Measurements from ENCODE around the gene IRF2.
"Not testable (repeated sequence)": the region's sequence is repeated elsewhere in the genome, so short reads cannot be mapped to it uniquely, and the experiment has no call there.

The IRF2 gene

GRCh38 chr4:184343502-184344177, 130.7 kb downstream of the IRF2 start:
- DNase-seq: peak; percentile 90

DNA sequence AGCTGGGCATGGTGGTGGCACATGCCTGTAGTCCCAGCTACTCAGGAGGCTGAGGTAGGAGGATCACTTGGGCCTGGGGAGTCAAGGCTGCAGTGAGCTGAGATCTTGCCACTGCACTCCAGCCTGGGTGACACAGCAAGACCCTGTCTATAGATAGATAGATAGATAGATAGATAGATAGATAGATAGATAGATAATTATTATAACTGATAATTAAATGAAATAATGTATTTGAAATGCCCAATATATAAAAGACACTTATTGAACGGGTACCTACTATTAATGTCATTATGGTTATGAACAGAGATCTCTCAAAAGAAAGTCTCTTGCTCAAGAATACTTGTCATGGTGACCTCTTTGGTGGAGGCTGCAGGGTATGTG, 131.5 kb downstream of the IRF2 start:
- DNase-seq: not testable (repeated sequence)

DNA sequence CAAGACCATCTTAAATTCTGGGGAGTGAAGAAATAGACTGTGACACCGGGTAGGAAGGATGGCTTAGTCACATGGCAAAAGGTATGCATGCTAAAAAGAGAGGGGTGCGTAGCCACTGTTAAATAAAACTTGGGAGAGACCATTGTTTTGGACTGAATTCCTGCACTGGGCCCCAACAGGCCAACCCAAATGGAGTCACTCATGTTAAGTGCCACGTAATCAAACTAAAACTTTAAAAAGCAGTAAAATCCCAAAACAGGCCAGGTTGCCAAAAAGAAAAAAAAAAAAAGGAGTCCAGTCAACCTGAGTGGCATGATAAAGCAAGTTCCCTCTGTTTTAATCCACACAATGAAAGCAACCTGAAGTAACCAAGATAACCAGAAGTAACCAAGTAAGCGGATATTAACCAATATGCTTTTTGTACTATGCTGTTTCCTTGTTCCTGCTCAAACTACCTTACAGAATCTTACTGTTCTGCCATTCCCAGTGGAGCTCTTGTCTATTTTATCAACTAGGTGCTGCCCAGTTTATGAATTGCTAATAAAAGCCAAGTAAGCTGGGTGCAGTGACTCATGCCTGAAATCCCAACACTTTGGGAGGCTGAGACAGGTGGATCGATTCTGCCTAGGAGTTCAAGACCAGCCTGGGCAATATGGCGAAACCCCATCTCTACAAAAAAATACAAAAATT, 132.0 kb downstream of the IRF2 start:
- DNase-seq: no peak

DNA sequence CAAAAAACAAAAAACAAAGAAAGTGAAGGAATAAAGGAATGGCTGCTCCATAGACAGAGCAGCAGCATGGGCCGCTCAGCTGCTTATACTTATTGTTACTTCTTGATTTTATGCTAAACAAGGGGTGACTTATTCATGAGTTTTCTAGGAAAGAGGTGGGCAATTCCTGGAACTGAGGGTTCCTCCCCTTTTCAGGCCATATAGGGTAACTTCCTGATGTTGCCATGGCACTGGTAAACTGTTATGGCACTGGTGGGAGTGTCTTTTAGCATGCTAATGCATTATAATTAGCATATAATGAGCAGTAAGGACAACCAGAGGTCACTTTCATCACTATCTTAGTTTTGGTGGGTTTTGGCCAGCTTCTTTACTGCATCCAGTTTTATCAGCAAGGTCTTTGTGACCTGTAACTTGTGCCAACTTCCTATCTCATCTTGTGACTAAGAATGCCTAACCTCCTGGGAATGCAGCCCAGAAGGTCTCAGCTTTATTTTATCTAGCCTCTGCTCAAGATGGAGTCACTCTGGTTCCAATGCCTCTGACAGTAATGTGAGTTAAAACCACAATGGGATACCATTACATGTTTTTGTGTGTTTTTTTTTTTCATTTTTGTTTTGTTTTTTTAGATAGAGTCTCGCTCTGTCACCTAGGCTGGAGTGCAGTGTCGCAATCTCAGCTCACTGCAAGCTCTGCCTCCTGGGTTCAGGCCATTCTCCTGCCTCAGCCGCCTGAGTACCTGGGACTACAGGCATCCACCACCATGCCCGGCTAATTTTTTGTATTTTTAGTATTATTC, 134.8 kb downstream of the IRF2 start:
- peak; percentile 76 for DNase-seq

DNA sequence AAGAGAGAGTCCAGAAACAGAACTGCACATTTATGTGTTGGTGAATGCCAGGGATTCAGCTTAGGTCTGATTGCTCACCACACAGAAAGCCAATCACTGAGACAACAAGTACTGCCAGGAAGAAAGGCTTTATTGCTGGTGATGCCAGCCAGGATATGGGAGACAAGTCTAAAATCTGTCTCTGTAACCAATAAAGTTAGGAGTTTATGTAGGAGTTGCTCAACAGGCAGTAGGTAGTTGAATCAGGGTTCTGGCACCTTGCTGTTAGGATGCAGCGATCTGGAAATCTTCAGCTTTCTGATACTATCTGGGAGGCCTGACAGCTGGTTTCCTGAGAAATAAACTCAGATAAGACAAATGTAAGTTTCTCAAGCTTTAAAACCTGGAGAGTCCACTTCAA, 136.4 kb downstream of the IRF2 start:
- no peak for DNase-seq

Measured in hematopoietic multipotent progenitor cell treated with erythropoietin and hydrocortisone succinate and interleukin-3 and kit ligand, for 6 days (in vitro differentiated cells).